Right forelimb (tissue), 1 donor: ENCODE results near the gene ABLIM1.

Experiments
- DNase-seq: peaks from one replicate; pipeline ENCODE4 v3.0.0-alpha.2; 2018

The ABLIM1 gene

DNA sequence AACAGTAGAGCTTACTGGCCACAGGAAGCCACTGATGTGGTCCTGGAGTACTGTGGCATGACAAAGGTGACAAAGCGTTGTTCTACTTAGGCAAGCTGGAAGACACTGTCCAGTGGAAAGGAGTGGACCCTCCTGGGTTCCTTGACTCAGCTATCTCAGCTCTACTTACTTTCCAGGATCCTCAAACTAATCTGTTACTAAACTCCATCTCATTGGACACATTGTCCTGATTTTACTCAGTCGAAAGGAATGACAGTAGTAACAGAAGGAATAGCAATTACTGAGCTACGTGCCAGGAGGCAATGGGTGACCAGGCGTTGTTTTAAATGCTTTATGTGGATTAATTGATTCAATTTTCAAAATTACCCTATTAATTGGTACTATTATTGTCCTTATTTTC lies 41.6 kb downstream of the ABLIM1 start:
- no peak for DNase-seq

DNA sequence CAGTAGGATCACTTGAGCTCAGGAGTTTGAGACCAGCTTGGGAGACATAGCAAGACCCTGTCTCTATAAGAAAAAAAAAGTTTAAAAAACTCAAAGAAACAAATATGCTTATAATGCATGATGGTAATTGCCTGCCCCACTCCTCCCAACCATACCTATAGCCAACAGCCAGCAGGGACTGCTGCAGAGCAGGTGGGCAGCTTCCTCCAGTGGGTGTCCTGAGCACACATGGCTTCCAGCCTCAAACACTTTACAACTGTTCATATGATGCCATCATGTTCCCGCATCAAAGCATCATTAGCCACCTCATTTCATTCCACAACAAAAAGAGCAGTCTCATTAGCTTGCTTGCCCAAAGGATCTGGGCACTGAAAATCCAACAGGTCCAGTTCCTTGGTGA lies 42.0 kb downstream of the ABLIM1 start:
- DNase-seq = no peak

DNA sequence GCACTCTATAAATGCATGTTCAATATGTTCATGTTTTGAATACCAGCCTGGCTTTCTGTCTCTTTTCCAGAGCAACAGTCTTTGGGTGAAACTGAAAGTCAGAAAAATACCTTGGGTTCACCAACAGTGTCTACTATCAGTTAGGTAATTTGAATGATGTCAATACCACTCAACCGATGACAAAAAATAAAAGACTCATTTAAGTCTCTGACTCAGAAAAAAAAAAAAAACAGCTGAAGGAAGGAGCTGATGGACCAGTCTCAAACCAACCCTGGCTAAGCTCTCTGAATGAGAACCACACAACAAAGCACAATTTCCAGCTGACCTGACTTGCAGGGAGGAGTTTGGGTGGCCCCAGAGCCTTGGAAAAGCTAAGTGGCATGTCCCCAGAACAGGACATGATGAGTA lies 42.5 kb downstream of the ABLIM1 start:
- no peak for DNase-seq

DNA sequence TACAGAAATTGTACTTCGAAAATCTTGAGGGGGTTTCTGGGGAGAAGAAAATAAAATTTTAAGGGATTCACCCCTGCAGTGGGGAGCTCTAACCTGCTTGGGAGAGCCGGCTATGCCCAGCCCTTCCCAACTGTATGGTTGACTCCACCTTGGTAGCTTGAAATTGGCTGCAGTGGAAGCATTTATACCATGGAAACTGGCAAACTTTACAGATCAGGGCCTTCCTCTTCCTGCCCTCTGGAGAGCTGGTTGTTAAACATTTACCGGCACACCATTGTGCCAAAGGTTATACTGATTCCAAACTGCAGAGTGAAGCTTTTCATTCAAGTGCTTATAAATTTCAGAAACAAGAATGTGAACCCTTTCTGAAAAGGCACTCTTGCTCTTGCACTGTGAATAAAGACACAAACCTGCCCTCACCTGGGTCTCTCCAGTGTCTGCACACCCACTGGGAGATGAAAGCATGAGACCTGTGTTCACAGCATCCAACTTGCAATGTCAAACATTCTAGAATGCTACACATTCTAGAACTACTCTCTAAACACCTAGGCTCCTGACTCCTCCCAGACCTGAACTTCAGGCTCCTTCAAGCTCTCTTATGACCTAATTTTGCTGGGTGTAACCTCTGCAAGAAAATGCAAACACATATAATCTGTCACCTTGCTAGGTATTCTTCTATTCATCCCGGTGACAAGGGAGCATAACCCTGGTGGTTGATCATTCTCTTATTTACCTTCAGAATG lies 44.7 kb downstream of the ABLIM1 start:
- DNase-seq = no peak

DNA sequence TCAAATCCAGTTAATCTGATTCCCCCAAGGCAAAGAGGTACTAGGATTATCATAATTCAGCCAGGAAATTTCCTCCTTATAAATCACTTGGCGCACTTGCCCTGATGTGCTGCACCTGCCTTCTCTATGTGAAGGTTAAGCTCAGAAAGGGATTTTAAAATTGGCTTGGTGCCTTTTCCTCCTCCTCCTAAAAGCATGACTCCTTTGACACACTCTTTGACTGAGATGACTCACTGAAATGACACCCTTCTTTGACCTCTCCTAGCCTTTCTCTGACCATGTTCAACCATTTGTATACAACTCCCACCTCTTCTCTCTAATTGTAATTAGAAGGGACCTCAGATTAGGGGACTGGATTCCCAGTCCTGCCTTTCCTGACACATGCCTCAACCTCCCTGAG lies 46.5 kb downstream of the ABLIM1 start:
- no peak for DNase-seq

DNA sequence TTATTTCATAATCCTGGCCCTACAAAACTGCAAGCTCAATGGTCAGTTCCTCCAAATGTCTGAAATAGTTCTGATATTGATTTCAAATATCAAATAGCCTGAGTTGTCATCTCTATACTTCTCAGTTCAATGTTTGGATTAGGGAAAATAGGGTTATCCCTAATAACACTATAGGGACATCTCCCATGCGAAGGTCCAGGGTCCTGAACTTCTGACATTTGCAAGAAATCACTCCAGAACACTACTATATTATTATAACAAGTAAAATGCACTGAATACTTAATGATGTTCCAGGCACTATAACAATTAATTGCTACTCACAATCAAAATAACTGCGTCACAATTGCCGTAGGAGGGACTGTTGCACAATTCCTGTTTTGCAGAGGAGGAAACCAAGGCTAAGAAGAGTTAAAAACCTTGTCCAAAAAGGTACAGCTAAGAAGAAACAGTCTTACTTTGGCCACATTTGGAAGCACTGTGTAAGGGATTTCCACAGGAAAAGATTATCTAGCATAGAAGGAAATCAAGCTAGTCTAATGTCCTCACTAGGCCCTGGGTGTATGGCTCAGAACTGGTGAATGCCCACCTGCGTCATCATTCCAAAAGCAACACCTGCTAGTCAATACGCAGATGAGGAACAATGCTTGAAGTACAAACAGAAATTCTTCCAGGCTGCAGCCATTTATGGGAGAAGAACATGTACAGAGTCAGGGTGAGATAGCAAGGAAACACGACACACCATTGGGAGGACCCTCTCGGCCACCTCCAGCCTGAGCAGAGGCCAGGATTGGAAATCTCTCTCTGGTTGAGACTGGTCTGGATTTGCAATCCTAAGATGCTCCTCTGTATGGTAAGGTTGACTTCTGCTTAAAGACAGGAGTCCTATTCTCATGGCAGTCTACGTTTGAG lies 48.3 kb downstream of the ABLIM1 start:
- no peak for DNase-seq

DNA sequence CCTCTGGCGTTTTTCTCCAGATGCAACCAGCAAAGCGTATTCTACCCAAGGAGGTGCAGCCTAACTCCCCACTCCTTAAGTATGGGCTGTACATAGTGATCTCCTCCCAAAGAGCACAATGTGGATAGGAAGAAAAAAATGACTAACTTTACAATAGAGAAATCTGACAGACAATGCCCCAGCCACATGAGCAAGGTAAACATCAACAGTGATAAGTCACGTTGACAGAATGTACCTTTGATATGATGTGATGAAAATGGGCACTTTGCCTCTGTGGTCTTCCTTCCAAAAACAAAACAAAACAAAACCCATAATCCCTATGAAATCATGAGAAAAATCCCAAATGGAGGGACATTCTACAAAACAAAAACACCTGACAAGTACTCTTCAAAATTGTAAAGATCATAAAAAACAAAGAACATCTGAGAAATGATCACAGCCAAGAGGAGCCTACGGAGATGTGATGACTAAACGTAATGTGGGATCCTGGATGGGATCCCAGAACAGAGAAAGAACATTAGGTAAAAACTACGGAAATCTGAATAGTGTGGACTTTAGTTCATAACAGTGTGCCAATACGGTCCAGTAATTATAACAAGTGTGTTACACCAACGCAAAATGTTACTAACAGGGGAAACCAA lies 50.6 kb downstream of the ABLIM1 start:
- DNase-seq = no peak

DNA sequence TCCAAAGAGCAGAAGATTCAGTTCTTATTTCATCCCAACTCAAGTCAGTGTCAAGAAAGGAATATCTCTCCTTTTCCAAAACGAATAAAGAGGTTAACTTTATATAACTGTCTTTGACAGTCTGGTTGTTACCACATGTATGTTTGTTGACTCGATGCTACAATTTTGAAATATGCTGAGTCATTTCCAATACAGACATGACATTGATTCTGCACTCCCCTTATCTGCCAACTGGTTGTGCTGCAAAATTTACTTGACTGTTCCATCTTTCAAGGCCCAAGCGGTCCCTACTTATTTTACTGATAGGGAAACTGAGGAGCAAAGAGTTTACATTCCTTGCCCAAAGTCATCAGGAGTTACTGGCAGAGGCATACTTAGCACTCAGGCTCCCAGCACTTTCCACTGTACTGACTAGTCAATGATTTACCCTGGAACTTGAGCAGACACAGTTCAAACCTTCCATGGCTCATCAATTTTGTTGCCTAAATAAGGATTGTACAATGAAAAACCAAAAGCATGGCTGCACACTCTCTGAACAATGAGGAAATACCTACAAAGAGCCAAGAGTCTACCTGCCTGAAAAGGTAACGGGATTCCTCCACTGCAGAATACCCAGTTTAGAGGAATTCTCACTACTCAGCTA lies 52.8 kb downstream of the ABLIM1 start:
- no peak for DNase-seq

DNA sequence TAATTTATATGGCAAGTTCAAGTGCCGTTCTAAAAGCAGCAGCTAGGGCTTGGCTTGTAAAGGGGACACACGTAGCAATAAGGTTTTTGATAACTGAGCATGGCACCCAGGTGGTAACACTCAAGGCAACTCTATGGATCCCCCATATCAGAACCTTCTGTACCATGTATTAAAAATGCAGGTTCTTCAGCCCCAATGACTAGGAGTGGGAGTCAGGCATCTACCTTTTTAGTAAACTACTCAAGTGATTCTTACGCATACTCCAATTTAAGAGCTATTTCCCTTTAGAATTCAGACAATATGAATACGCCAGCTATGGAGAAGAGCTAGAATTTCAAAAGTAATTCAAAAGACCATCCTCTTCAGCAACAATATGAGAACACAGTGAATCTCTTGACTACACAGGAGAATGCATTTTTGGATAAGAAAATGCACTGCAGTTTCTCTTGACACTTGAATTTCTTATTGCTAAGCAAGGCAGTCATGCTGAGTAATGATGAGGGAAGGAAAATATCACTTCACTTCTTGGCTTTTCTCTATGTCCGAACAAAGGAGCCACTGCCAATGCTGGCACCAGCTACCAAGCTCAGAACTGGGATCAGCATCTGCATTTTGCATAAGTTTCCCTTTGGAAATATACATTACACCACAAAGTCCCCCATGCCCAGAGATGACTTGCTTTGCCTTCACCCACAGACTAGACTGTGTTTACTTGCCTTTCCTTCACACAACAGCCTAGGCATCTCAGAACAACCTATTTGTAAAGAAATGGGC lies 53.5 kb downstream of the ABLIM1 start:
- no peak for DNase-seq

DNA sequence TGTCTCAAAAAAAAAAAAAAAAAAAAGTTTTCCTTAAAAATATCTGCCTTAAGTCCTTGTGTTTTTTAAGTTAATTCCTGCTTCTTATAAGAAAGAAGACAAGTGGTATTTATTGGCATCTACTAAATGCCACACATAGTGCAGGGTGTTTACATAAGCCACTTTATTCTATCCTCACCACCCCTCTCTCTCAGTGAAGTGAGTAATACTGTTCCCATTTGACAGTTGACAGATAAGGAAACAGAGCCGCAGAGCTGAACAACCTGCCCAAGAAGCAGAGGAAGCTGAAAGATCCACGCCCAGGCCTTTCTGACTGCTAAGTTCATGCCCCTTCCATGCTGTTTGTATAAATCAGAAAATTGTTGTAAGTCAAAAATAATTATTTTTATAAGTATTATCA lies 54.1 kb downstream of the ABLIM1 start:
- no peak for DNase-seq

DNA sequence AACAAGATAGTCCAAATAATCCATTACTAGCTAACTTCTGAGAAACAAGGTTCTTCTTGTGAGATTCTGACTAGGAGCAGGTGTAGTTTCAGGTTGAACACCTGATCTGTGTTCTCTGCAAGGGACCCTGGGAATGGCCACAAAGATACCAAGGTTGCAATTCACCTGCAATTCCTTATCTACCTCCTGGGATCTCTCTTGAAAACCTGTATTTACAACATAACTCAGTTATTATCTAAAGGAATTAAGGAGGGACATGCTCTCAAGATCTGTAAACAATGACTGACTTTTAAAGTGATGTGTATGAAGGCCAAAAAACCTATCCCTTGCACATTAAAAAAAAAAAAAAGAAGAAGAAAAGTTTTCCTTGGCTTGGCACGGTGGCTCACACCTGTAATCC lies 54.8 kb downstream of the ABLIM1 start:
- DNase-seq = no peak

DNA sequence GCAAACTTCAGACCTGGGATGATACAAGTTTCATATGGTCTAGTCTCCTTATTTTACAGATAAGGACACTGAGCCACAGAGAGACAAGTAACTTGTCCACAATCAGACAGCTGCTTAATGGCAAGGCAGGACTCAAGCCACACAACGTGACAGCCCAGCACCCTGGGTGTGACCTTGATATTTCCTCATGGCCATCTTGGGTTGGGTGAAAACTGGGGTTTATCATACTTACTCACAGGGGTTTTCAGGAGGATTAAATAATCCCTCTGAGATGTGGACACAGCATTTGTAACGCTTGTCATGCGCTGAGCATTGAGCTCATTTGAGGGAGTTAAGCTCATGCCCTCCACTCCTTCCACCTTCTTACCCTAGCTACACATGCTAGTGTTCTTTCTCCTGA lies 58.0 kb downstream of the ABLIM1 start:
- no peak for DNase-seq

DNA sequence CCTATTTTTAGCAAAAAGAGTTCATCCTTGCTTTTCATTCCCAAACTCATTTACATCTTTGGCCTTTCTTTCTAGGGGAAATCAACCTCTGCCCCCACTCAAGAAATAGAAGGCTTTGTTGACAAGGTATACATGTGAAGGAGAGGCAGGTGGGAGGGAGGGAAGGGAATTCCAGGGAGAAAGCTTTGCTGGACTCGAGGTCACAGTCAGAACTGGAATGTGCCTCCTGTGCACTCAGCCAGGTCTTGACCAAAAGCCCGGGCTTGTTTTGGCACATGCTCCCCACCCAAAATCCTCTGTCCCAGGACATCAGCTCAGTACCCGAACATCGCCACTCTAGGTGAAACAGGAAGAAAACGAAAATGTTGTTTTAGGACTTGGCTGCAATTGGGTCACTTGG lies 61.3 kb downstream of the ABLIM1 start:
- DNase-seq = no peak

DNA sequence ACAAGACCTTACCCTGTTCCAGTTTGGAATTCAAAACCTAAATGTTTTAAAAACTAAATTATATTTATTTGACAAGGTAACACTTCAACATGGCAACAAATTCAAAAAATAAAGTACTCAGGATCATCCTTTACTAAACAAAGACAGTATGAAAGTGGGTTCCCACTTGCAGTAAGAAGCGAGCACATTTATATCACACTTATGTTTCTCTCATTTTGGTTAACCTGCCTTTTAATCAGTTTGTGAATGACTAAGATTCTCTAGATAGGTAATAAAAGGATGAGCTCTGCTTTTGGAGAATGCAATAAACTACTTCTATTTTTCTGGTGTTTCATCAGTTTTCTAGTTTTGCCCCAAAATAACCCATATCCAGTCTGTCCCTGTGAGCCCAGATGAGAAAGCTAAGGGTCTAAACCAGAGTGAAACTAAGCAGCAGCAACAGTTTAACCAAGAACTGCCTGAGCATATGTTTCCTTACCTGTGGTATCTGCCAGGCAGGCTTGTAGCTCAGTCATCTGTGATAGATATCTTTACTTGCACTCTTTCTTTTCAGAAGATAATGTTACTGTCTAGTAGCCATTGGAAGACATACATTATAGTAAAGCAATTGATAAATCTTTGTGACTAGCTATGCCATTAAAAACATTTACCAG lies 64.1 kb downstream of the ABLIM1 start:
- DNase-seq = no peak

DNA sequence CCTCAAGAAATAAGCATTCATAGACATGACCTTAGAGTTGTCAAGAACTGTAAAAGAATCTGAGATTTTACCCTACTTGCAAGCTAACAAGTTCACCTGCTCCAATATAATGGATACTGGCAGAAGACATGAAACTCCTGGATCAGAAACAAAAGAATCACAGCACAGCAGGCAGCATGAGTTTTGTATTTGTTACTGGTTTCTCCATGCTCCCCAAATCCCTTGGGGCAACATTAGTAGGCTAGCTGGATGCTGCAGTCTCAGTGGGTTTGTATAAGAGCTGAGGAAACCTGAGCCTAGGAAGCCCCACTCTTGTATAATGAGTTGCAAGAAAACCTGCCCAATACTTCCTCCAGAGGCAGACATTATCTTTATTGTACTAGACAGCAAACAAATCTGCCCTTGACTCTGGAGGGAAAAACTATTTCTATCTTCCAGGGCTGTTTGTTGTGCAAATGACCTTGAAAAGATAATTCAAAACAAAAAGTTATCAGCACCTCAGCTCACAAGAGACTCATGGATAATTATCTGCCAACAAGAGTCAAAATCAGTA lies 64.8 kb downstream of the ABLIM1 start:
- DNase-seq = no peak

DNA sequence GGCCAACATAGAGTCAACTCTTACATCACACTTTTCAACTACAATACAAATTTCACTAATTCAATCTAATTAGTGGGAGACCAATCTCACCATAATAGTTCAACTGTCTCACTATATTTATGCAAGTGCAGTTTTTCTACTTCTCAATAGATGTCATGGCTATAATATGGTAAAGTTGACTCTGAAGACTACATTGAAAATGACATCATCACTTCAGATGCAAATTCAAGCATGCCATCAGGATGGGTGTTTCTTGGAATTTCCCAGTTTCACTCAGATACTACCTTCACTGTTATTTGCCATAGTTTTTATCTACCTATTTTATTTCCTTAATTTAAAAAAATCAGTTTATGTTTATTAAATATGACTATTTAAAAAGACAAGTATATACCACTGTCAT lies 67.1 kb downstream of the ABLIM1 start:
- DNase-seq = no peak

DNA sequence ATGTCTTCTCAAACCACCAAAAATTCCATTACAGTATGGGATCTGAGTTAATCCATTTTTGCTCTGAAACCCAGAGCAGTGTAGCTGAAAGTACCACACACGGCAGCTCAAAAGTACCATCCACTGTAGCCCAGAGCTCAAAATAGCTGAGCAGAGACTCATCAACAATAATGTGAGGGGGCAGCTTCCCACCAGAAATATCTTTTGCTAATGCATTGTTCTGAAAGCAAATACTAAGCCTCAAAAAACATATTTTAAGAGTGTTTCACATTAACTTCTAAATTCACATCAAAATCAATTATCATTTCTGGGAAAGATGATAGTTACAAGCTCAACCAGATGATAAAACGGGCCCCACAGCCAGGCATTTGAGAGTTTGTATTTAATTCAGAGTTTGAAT lies 73.7 kb downstream of the ABLIM1 start:
- no peak for DNase-seq

DNA sequence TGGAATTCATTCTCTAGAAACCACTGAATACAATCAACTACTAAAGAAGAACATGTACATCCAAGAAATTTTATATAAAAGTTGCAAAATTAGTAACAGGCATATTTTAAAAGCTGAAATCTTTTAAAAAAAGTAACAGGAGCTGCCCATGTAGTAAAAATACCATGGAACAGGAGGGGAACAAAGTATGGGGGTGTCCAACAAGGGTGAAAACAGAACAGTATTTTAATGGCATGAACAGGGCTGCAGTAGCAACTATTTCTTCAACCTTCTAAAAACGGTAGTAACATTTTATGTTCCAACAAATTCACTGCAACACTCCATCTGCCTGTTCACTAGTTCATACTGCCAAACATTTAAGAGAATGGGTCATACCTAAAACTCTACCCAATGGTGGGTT lies 77.0 kb downstream of the ABLIM1 start:
- DNase-seq = no peak

DNA sequence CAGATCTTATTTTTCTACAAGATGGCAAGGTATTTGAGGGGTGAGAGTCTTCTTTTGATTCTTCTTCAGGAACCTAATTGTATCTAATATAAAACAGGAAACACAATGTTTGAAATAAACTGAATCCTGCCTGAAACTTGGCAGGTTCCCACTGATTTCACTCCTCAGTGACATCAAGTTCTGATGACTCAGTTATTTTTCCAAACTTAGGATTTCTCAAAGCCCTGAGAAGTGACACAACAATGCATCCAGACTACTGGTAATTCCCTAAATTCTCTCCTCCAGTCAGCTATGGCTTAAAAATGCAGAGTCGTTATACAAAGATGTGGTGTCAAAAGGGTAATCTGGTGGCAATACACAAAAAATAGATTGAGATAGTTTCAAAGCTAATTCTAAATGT lies 80.9 kb downstream of the ABLIM1 start:
- no peak for DNase-seq

DNA sequence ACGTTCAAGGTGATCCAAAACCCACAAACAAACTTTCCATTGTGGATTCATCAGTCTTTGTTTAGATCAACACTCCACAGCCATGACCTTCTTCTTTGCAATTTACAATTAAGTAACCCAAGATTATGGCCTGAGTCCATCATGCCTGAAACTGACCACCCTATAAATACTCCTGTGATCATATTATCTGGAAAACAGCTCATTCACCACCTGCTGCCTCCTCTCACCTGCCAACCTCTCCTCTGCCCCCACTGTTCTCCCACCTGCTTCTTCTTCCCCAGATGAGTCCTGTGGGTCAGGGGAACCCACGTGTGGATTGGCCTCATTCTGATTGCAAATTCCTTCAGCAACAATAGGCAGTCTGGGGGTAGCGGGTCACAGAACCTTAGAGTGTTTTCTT lies 81.4 kb downstream of the ABLIM1 start:
- DNase-seq = no peak

DNA sequence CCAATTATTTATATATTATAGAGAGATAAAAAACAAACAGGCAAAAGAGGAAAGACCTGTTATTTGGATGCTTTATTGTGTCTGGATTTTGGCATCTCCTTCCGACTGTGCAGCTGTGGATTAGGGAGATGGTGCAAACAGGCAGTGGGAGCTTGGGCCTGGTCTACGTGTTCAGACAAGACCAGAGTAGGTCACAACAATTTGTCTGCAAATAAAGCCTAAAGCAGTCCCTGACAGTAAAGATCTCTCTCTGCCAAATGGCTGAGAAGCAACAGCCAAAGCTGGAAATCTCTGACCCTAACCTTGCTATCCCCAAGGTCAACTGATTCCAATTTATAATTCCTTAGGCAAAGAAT lies 82.0 kb downstream of the ABLIM1 start:
- no peak for DNase-seq
